BE2C (cell line): Measurements from ENCODE around the gene PRPF19.

ENCODE experiments used
- DNase-seq: peaks from one replicate; pipeline ENCODE4 v3.0.0-alpha.2; 2020
- H3K27me3 ChIP-seq: fragments of 250-450 bp; sonication (Bioruptor Pico); 2 replicates; pipeline ENCODE4 v1.5.1; 2020; ENCODE audit warnings: mild to moderate bottlenecking
- H3K36me3 ChIP-seq: fragments of 250-450 bp; sonication (Bioruptor Pico); 2 replicates; pipeline ENCODE4 v1.5.1; 2020; ENCODE audit warnings: mild to moderate bottlenecking
- H3K4me1 ChIP-seq: fragments of 250-450 bp; sonication (Bioruptor Pico); 2 replicates; pipeline ENCODE4 v1.5.1; 2020
- H3K4me3 ChIP-seq: 2 replicates; pipeline ENCODE4 v1.5.1; 2011; ENCODE audit warnings: low read depth, low read length
- H3K9me3 ChIP-seq: fragments of 250-450 bp; sonication (Bioruptor Pico); 2 replicates; pipeline ENCODE4 v1.5.1; 2020
- CTCF ChIP-seq: IDR thresholded peaks from 2 replicates; pipeline ENCODE4 v1.5.1; 2012; ENCODE audit warnings: mild to moderate bottlenecking, low read depth, low read length

Gene PRPF19

GRCh38 chr11:60936467-60937143 is 30.2 kb upstream of the PRPF19 start:
- H3K36me3 ChIP-seq = peaks cover 2% of the 10 kb centered on the region; the same call in 1 of the 2 replicates
- DNase-seq = no peak
- no peaks in the 10 kb centered on the region for H3K9me3 ChIP-seq
- H3K4me1 ChIP-seq = no peaks in the 10 kb centered on the region
- H3K27me3 ChIP-seq = no peaks in the 10 kb centered on the region
- no peak overlapping the region for H3K4me3 ChIP-seq
- TF ChIP-seq CTCF = no peak

- no peak overlapping the region for H3K4me3 ChIP-seq
- DNase-seq = no peak
- no peaks in the 10 kb centered on the region for H3K4me1 ChIP-seq
- TF ChIP-seq CTCF = no peak
- H3K27me3 ChIP-seq = no peaks in the 10 kb centered on the region
- no peaks in the 10 kb centered on the region for H3K9me3 ChIP-seq
- H3K36me3 ChIP-seq = peaks cover 5% of the 10 kb centered on the region; the same call in 1 of the 2 replicates
Measured at GRCh38 chr11:60935676-60936442, 29.5 kb upstream of the PRPF19 start.

GRCh38 chr11:60934790-60935605 is 28.6 kb upstream of the PRPF19 start:
- TF ChIP-seq CTCF = no peak
- no peaks in the 10 kb centered on the region for H3K9me3 ChIP-seq
- no peaks in the 10 kb centered on the region for H3K4me1 ChIP-seq
- no peak overlapping the region for H3K4me3 ChIP-seq
- no peak for DNase-seq
- H3K36me3 ChIP-seq = peaks cover 5% of the 10 kb centered on the region; the same call in 1 of the 2 replicates
- H3K27me3 ChIP-seq = no peaks in the 10 kb centered on the region

GRCh38 chr11:60934124-60934789 is 27.9 kb upstream of the PRPF19 start:
- DNase-seq = no peak
- no peaks in the 10 kb centered on the region for H3K9me3 ChIP-seq
- no peak overlapping the region for H3K4me3 ChIP-seq
- H3K36me3 ChIP-seq = peaks cover 5% of the 10 kb centered on the region; the same call in 1 of the 2 replicates
- no peak for TF ChIP-seq CTCF
- no peaks in the 10 kb centered on the region for H3K4me1 ChIP-seq
- H3K27me3 ChIP-seq = no peaks in the 10 kb centered on the region

GRCh38 chr11:60933416-60934123 is 27.2 kb upstream of the PRPF19 start:
- H3K4me1 ChIP-seq = no peaks in the 10 kb centered on the region
- peaks cover 8% of the 10 kb centered on the region for H3K36me3 ChIP-seq
- no peaks in the 10 kb centered on the region for H3K27me3 ChIP-seq
- no peak for TF ChIP-seq CTCF
- no peaks in the 10 kb centered on the region for H3K9me3 ChIP-seq
- no peak for DNase-seq
- no peak overlapping the region for H3K4me3 ChIP-seq
